ENCODE results near the gene EFEMP1. TPM values are rescaled to one million over a fixed set of nuclear protein-coding genes. Genes with fewer than 3 reads are reported as not detected.

The EFEMP1 gene
- total and polyA plus RNA-seq, 7 experiments from 2014 or later, result not detected

DNA sequence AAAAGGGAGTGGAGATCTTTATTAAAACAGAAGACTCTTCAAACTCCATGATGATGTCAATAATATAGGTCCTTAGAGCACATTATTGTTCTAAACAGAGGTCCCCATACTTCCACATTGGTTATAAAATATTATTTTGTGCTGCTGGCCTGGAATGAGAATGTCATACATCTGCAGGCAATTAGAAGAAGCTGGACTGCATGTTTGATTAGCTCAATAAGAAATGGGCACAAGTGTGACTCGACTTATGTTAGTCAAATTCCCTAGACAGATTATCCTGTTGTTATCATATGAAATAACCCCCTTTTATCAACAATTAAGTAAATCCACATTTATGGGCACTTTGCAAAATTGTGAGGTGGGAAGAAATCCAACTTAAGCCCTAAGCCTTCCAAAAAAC is 8.8 kb downstream of the EFEMP1 start:
- intact Hi-C loops (cut with micrococcal nuclease), result no loop called here

DNA sequence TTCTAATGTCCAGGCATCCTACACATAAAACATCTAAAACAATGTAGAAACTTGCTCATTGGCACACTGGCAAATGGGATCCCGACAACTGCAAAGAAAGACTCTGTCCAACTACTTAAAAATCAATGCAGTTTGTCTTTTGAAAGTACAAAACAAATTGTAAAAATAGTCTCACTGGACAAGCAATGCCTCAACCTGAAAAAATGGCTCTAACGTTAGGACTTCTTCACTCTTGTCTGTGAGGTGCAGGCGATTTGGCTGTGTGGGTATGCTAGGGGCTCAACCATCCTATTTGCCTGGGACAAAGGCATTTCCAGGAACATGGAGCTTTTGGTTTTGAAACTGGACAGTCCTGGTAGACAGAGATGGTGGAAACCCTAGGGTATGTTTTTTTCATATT is 10.7 kb downstream of the EFEMP1 start:
- no peaks in the 10 kb centered on the region for H3K4me1 Mint-ChIP-seq
- H3K4me3 ChIP-seq (ENCODE audit: low read length), result no peak overlapping the region
- H3K27me3 ChIP-seq (ENCODE audit: control insufficient read depth in 2 of 2, insufficient read depth in 2 of 2, low read length in 2 of 2), result no peaks in the 10 kb centered on the region
- H3K27ac Mint-ChIP-seq, result no peak overlapping the region
- no peak overlapping the region for H3K4me3 Mint-ChIP-seq
- H3K36me3 ChIP-seq (ENCODE audit: control insufficient read depth in 2 of 3, insufficient read depth in 3 of 3, low read length in 3 of 3), result no peaks in the 10 kb centered on the region
- H3K36me3 Mint-ChIP-seq, result no peaks in the 10 kb centered on the region
- H3K4me1 ChIP-seq (ENCODE audit: control insufficient read depth in 2 of 2, insufficient read depth in 2 of 2, low read length in 2 of 2), result no peaks in the 10 kb centered on the region
- H3K27ac ChIP-seq (ENCODE audit: low read depth, low read length), result no peak overlapping the region
- H3K27me3 Mint-ChIP-seq, result peaks cover 0 to 12% (median 0%) of the 10 kb centered on the region in 5 donors
- no peaks in the 10 kb centered on the region for H3K9me3 ChIP-seq (ENCODE audit: control insufficient read depth in 2 of 3, low read length in 3 of 3)
- intact Hi-C loops (cut with micrococcal nuclease), result no loop called here
- peaks cover 0 to 7% (median 0%) of the 10 kb centered on the region in 11 donors for H3K9me3 Mint-ChIP-seq
- DNase-seq, result no peak
- CTCF ChIA-PET, result no interaction called here
- no peak for ATAC-seq
- POLR2A ChIA-PET, result no interaction called here

More for the DNA sequence above, 8.8 kb downstream of the EFEMP1 start:
- H3K36me3 ChIP-seq (ENCODE audit: control insufficient read depth in 2 of 3, insufficient read depth in 3 of 3, low read length in 3 of 3), result no peaks in the 10 kb centered on the region
- no peak overlapping the region for H3K4me3 ChIP-seq (ENCODE audit: low read length)
- ChIA-PET CTCF (no interaction called here), POLR2A (no interaction called here)
- H3K4me3 Mint-ChIP-seq, result no peak overlapping the region
- ATAC-seq (no peak), DNase-seq (no peak)
- H3K27me3 ChIP-seq (ENCODE audit: control insufficient read depth in 2 of 2, insufficient read depth in 2 of 2, low read length in 2 of 2), result no peaks in the 10 kb centered on the region
- H3K27me3 Mint-ChIP-seq, result peaks cover 0 to 8% (median 0%) of the 10 kb centered on the region in 5 donors
- H3K4me1 ChIP-seq (ENCODE audit: control insufficient read depth in 2 of 2, insufficient read depth in 2 of 2, low read length in 2 of 2), result no peaks in the 10 kb centered on the region
- H3K36me3 Mint-ChIP-seq, result no peaks in the 10 kb centered on the region
- no peak overlapping the region for H3K27ac Mint-ChIP-seq
- H3K27ac ChIP-seq (ENCODE audit: low read depth, low read length), result no peak overlapping the region
- H3K4me1 Mint-ChIP-seq, result no peaks in the 10 kb centered on the region
- H3K9me3 Mint-ChIP-seq, result peaks cover 0 to 3% (median 0%) of the 10 kb centered on the region in 11 donors
- no peaks in the 10 kb centered on the region for H3K9me3 ChIP-seq (ENCODE audit: control insufficient read depth in 2 of 3, low read length in 3 of 3)

DNA sequence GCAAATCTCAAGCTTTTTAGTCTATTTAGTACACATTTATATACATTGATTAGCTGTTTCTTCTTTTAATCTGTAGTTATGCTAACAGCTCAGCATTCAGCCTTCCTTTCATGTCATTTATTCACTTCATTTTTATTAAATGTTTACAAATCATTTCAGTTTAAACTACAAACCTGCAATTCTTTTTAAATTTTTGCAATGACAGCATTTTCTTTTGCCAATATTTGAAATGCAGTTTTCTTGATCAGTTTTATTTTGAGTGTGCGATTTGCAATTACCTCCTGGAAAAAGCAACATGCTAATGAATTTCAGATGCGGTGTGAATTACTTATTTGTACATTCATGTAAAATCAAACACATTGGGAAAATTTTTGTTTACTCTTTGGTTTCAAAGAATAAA is 13.5 kb downstream of the EFEMP1 start:
- Mint-ChIP-seq H3K27me3 (peaks cover 0 to 16% (median 4%) of the 10 kb centered on the region in 5 donors), H3K4me3 (no peak overlapping the region), H3K9me3 (peaks cover 0 to 6% (median 0%) of the 10 kb centered on the region in 11 donors), H3K27ac (no peak overlapping the region), H3K36me3 (no peaks in the 10 kb centered on the region), H3K4me1 (no peaks in the 10 kb centered on the region)
- no peak overlapping the region for H3K4me3 ChIP-seq (ENCODE audit: low read length)
- ATAC-seq (no peak), DNase-seq (no peak)
- H3K27me3 ChIP-seq (ENCODE audit: control insufficient read depth in 2 of 2, insufficient read depth in 2 of 2, low read length in 2 of 2), result no peaks in the 10 kb centered on the region
- no peaks in the 10 kb centered on the region for H3K9me3 ChIP-seq (ENCODE audit: control insufficient read depth in 2 of 3, low read length in 3 of 3)
- H3K27ac ChIP-seq (ENCODE audit: low read depth, low read length), result no peak overlapping the region
- H3K36me3 ChIP-seq (ENCODE audit: control insufficient read depth in 2 of 3, insufficient read depth in 3 of 3, low read length in 3 of 3), result no peaks in the 10 kb centered on the region
- ChIA-PET CTCF (no interaction called here), POLR2A (no interaction called here)
- H3K4me1 ChIP-seq (ENCODE audit: control insufficient read depth in 2 of 2, insufficient read depth in 2 of 2, low read length in 2 of 2), result no peaks in the 10 kb centered on the region
- intact Hi-C loops (cut with micrococcal nuclease), result no loop called here

DNA sequence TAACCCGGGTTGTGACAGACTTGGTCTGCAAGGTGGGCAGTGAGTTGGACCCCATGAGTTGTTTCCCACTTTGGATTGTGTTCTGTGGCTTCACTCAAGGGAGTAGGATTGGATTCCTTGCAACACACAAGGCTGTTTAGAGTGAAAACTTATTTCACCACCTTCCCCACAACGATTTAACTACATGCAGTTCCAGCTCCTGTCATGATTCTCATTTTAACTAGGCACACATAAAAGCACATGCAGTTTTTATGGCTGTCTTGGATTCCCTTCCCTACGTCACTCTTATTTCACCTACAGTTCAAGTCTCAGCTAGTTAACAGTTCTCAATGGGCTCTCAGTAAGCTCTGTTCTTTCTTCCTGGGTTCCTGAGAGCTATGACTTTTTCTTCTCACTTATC is 15.9 kb downstream of the EFEMP1 start:
- H3K27ac Mint-ChIP-seq, result no peak overlapping the region
- no peak for ATAC-seq

DNA sequence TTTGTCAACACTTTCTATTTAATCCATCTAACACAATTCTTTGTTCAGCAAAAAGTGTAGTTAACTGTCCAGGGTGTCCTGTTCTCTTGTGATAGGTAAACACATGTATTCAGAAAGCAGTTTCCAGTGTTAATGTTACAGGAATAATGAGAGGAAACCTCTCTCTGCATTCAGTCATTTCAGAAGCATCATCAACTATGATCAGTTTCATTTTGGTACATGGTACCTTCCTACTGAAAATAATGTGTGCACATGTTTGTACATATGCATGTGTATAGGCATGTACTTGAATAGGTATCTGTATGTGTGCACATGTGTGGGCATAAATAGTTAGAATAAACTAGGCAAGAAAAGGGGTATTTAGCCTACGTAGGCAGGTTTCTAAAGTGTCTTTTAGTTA is 16.6 kb downstream of the EFEMP1 start:
- Mint-ChIP-seq H3K9me3 (peaks cover 0 to 17% (median 4%) of the 10 kb centered on the region in 11 donors), H3K4me3 (no peak overlapping the region), H3K27ac (no peak overlapping the region), H3K27me3 (peaks cover 0 to 16% (median 4%) of the 10 kb centered on the region in 5 donors), H3K36me3 (no peaks in the 10 kb centered on the region), H3K4me1 (no peaks in the 10 kb centered on the region)
- Histone ChIP-seq H3K36me3 (ENCODE audit: control insufficient read depth in 2 of 3, insufficient read depth in 3 of 3, low read length in 3 of 3) (no peaks in the 10 kb centered on the region), H3K9me3 (ENCODE audit: control insufficient read depth in 2 of 3, low read length in 3 of 3) (no peaks in the 10 kb centered on the region), H3K27me3 (ENCODE audit: control insufficient read depth in 2 of 2, insufficient read depth in 2 of 2, low read length in 2 of 2) (no peaks in the 10 kb centered on the region), H3K4me1 (ENCODE audit: control insufficient read depth in 2 of 2, insufficient read depth in 2 of 2, low read length in 2 of 2) (no peaks in the 10 kb centered on the region), H3K4me3 (ENCODE audit: low read length) (no peak overlapping the region), H3K27ac (ENCODE audit: low read depth, low read length) (no peak overlapping the region)
- no peak for DNase-seq
- ChIA-PET POLR2A (no interaction called here), CTCF (no interaction called here)
- ATAC-seq, result no peak
- intact Hi-C loops (cut with micrococcal nuclease), result no loop called here

More for the DNA sequence above, 15.9 kb downstream of the EFEMP1 start:
- Mint-ChIP-seq H3K27me3 (peaks cover 0 to 16% (median 4%) of the 10 kb centered on the region in 5 donors), H3K4me3 (no peak overlapping the region), H3K4me1 (no peaks in the 10 kb centered on the region), H3K36me3 (no peaks in the 10 kb centered on the region), H3K9me3 (peaks cover 0 to 17% (median 4%) of the 10 kb centered on the region in 11 donors)
- H3K4me3 ChIP-seq (ENCODE audit: low read length), result no peak overlapping the region
- intact Hi-C loops (cut with micrococcal nuclease), result no loop called here
- POLR2A ChIA-PET, result no interaction called here
- no peaks in the 10 kb centered on the region for H3K27me3 ChIP-seq (ENCODE audit: control insufficient read depth in 2 of 2, insufficient read depth in 2 of 2, low read length in 2 of 2)
- CTCF ChIA-PET, result no interaction called here
- H3K4me1 ChIP-seq (ENCODE audit: control insufficient read depth in 2 of 2, insufficient read depth in 2 of 2, low read length in 2 of 2), result no peaks in the 10 kb centered on the region
- no peak for DNase-seq
- no peaks in the 10 kb centered on the region for H3K36me3 ChIP-seq (ENCODE audit: control insufficient read depth in 2 of 3, insufficient read depth in 3 of 3, low read length in 3 of 3)
- H3K27ac ChIP-seq (ENCODE audit: low read depth, low read length), result no peak overlapping the region
- H3K9me3 ChIP-seq (ENCODE audit: control insufficient read depth in 2 of 3, low read length in 3 of 3), result no peaks in the 10 kb centered on the region

DNA sequence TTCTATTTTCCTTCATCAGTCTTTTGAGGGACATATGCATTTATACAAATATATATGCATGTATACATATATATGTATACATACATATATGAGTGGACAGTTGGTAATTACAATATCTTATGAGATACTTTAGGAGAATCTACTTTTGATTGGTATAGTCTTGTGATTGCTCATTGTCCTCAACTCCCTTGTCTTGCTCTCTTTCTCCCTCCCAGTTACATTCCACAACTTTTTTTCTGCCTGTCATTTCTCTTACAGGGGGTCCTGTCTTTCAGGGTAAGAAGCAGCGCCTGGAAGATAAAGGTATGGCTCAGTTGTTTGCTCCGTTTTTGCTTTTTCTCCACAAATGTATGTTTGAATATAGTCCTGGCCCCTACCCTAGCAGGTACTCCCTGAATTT is 19.9 kb downstream of the EFEMP1 start:
- H3K9me3 Mint-ChIP-seq, result peaks cover 0 to 17% (median 4%) of the 10 kb centered on the region in 11 donors
- H3K36me3 ChIP-seq (ENCODE audit: control insufficient read depth in 2 of 3, insufficient read depth in 3 of 3, low read length in 3 of 3), result no peaks in the 10 kb centered on the region
- no peak for ATAC-seq
- no peaks in the 10 kb centered on the region for H3K4me1 Mint-ChIP-seq
- intact Hi-C loops (cut with micrococcal nuclease), result no loop called here
- peaks cover 0 to 9% (median 8%) of the 10 kb centered on the region in 5 donors for H3K27me3 Mint-ChIP-seq
- no peak overlapping the region for H3K4me3 ChIP-seq (ENCODE audit: low read length)
- H3K27ac ChIP-seq (ENCODE audit: low read depth, low read length), result no peak overlapping the region
- CTCF ChIA-PET, result no interaction called here
- no peak overlapping the region for H3K27ac Mint-ChIP-seq
- H3K9me3 ChIP-seq (ENCODE audit: control insufficient read depth in 2 of 3, low read length in 3 of 3), result no peaks in the 10 kb centered on the region
- H3K4me1 ChIP-seq (ENCODE audit: control insufficient read depth in 2 of 2, insufficient read depth in 2 of 2, low read length in 2 of 2), result no peaks in the 10 kb centered on the region
- no peaks in the 10 kb centered on the region for H3K36me3 Mint-ChIP-seq
- DNase-seq, result no peak
- H3K27me3 ChIP-seq (ENCODE audit: control insufficient read depth in 2 of 2, insufficient read depth in 2 of 2, low read length in 2 of 2), result no peaks in the 10 kb centered on the region
- POLR2A ChIA-PET, result no interaction called here
- no peak overlapping the region for H3K4me3 Mint-ChIP-seq

DNA sequence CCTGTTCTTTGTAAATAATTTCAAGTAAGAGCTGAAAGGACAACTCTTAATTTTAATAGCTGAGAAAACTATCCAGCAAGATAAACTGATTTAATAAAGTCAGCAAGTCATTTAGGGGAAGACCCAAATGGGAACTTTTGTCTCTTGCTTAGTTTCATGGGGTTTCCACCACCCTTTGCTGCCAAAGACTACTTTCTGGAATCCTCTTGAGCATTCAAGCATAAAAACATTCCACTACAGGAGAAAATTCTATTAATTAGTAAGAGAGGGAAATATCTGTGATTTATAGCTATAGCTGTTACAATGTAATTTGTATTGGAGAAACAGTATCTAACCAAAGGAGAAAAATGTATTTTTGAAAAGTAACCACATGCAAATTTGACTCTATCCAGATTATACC is 20.6 kb downstream of the EFEMP1 start:
- DNase-seq (no peak), ATAC-seq (no peak)
- POLR2A ChIA-PET, result no interaction called here
- Mint-ChIP-seq H3K4me1 (no peaks in the 10 kb centered on the region), H3K9me3 (peaks cover 0 to 17% (median 4%) of the 10 kb centered on the region in 11 donors), H3K36me3 (no peaks in the 10 kb centered on the region), H3K27me3 (peaks cover 0 to 9% (median 4%) of the 10 kb centered on the region in 5 donors), H3K27ac (no peak overlapping the region), H3K4me3 (no peak overlapping the region)
- CTCF ChIA-PET, result no interaction called here
- Histone ChIP-seq H3K9me3 (ENCODE audit: control insufficient read depth in 2 of 3, low read length in 3 of 3) (no peaks in the 10 kb centered on the region), H3K27me3 (ENCODE audit: control insufficient read depth in 2 of 2, insufficient read depth in 2 of 2, low read length in 2 of 2) (no peaks in the 10 kb centered on the region), H3K4me1 (ENCODE audit: control insufficient read depth in 2 of 2, insufficient read depth in 2 of 2, low read length in 2 of 2) (no peaks in the 10 kb centered on the region), H3K4me3 (ENCODE audit: low read length) (no peak overlapping the region), H3K27ac (ENCODE audit: low read depth, low read length) (no peak overlapping the region), H3K36me3 (ENCODE audit: control insufficient read depth in 2 of 3, insufficient read depth in 3 of 3, low read length in 3 of 3) (no peaks in the 10 kb centered on the region)
- intact Hi-C loops (cut with micrococcal nuclease), result no loop called here

Data from naive thymus-derived CD4-positive, alpha-beta T cell (primary cell).